22Rv1 (cell line): ENCODE measurements around the gene KCNJ18.
"Not testable (repeated sequence)": the region's sequence is repeated elsewhere in the genome, so short reads cannot be mapped to it uniquely, and the experiment has no call there.

Experiments used
- H3K27ac ChIP-seq: fragments of 450-650 bp; 2 replicates; pipeline ENCODE4 v1.5.1; 2017
- ZFX ChIP-seq: fragments of 450-650 bp; IDR thresholded peaks from 2 replicates; pipeline ENCODE4 v1.6.1; 2017; ENCODE audit warnings: antibody characterized with exemption, borderline replicate concordance
- TF ChIP-seq, protein P1 (sequence below): fragments of 450-650 bp; IDR thresholded peaks from 2 replicates; pipeline ENCODE4 v1.5.1; 2017; ENCODE audit warnings: mild to moderate bottlenecking

KCNJ18 gene

GRCh38 chr17:21742326-21742725, 50.0 kb downstream of the KCNJ18 start:
- no peak for TF ChIP-seq ZFX
- TF ChIP-seq, protein P1, sequence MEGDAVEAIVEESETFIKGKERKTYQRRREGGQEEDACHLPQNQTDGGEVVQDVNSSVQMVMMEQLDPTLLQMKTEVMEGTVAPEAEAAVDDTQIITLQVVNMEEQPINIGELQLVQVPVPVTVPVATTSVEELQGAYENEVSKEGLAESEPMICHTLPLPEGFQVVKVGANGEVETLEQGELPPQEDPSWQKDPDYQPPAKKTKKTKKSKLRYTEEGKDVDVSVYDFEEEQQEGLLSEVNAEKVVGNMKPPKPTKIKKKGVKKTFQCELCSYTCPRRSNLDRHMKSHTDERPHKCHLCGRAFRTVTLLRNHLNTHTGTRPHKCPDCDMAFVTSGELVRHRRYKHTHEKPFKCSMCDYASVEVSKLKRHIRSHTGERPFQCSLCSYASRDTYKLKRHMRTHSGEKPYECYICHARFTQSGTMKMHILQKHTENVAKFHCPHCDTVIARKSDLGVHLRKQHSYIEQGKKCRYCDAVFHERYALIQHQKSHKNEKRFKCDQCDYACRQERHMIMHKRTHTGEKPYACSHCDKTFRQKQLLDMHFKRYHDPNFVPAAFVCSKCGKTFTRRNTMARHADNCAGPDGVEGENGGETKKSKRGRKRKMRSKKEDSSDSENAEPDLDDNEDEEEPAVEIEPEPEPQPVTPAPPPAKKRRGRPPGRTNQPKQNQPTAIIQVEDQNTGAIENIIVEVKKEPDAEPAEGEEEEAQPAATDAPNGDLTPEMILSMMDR, result no peak
- H3K27ac ChIP-seq, result no peak overlapping the region

DNA sequence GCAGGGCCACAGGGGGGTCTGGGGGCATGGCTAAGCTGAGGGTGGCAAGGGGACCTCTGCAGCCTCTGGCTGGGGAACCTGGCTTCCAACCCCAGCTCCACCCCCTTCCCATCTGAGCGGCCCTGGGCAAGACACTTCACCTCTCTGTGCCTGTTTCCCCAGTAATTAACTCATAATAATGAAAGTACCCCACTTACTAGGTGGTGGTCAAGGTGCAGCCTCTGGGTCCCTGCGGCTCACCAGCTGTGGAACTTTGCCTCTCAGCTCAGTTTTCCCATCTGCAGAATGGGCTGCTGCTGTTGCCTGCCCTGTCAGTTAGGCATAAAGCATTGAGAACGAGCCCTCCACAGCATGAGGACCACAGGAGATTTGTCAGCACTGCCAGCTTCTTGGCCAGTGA, 51.8 kb downstream of the KCNJ18 start:
- H3K27ac ChIP-seq, result not testable (repeated sequence)

DNA sequence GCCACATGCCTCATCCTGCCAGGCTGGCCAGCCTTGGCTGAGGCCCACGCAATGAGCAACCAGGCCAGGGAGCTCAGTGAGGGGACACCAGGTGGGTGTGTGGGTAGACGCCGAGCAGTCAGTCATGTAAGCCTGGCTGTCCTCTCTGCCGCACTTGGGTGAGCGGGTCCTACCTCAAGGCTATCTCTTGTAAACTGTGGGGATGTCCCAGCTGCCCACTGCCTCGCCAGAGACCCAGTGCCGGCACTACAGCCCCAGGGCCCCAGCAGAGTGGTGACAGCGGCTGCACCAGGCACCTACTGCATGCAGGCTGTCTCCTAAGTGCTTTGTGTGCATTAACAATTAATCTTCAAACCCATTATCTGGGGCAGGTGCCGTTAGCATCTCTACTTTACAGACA, 52.3 kb downstream of the KCNJ18 start:
- not testable (repeated sequence) for H3K27ac ChIP-seq

DNA sequence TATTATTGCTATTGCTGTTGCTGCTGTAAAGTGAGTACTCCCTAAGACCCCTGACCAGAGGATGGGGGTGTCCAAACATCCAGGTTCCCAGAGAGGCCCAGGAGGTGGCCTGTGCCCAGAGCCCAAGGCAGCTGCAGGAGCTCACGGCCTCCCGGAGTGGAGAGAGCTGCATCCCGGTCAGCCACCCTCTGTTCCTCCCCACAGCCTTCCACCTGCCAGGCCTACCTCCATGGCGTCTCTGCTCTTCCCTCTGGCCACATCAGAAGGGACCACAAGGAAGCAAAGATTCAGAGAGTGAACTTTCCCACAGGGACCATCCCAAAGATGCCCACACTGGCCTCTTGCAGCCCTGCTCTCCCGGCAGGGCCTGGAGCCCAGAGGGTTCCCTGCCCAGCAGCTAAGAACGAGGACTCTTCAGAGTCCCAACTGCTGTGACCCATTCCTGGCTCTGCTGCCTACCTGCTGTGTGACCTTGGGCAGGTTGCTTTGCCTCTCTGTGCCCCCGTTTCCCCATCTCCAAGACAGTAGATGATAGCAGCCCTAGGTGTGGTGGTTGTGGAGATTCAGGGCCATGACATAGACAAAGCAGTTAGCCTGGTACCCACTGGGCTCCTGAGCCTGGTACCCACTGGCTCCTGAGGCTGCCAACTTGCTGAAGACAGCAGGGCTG, 53.2 kb downstream of the KCNJ18 start:
- not testable (repeated sequence) for H3K27ac ChIP-seq

DNA sequence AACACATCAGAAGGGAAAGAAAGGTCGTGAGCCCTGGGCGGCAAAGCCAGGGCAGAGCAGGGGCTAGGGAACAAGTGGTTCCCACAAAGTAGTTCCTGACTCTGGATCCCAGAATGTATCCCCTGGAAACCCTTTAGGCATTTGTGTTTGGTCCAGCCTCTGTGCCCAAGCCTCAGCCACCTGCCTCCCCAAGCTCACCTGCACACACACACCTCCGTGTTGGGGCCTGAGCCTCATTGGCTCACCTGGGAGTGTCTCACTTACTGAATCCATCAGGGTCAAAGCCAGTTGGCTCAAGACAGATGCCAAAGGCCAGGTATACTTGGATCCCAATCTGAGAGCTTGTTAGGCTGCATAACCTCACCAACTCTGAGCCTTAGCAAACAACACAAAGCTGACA, 54.1 kb downstream of the KCNJ18 start:
- H3K27ac ChIP-seq, result not testable (repeated sequence)

DNA sequence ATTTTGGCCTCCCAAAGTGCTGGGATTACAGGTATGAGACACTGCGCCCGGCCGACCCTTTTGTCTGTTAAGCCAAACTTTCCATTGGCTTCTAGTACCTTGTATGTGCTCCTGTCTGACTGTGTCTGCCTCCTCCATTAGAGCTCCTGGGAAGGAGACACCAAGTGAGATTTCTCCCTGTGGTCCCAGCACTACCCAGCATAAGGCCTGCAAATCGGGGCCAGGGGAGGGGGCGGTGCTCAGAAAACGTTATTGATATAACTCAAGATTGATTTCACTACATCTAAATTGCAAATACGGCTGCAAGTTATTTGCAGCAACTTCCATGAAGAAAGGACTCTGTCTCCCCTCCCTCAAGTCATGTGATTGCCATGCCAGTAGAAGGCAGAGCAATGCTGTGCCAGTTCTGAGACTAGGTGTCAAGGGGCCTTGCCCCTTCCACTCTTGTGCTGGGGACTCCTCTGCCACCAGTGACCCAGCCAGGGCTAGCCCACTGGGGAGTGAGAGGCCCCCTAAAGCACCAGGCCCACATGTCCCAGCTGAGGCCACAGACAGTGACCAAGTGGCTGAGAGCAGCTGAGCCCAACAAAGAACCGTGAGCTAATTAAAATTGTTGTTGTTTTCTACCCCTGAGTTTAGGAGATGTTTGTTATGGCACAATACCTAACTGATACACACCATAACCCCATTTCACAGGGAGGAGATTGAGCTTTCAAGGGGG, 55.0 kb downstream of the KCNJ18 start:
- H3K27ac ChIP-seq, result not testable (repeated sequence)

DNA sequence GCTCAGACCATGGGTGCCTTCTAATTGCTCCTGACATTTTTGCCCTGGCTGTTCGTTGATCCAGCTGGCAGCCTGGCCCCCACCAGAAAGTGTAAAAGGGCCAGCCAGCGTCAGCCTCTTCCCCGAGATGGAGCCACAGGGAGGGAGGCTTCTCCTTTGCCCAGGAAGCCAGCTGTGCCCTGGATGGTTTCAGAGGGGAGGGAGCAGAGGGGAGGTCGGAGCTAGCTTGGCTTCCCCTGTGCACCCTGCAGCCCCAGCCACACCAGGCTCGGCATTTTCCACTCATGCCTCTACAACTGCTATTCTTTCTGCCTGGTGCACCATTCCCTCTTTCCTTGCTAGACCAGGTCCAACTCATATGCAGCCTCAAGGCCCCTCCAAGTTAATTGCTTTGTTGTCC, 56.4 kb downstream of the KCNJ18 start:
- H3K27ac ChIP-seq, result not testable (repeated sequence)

DNA sequence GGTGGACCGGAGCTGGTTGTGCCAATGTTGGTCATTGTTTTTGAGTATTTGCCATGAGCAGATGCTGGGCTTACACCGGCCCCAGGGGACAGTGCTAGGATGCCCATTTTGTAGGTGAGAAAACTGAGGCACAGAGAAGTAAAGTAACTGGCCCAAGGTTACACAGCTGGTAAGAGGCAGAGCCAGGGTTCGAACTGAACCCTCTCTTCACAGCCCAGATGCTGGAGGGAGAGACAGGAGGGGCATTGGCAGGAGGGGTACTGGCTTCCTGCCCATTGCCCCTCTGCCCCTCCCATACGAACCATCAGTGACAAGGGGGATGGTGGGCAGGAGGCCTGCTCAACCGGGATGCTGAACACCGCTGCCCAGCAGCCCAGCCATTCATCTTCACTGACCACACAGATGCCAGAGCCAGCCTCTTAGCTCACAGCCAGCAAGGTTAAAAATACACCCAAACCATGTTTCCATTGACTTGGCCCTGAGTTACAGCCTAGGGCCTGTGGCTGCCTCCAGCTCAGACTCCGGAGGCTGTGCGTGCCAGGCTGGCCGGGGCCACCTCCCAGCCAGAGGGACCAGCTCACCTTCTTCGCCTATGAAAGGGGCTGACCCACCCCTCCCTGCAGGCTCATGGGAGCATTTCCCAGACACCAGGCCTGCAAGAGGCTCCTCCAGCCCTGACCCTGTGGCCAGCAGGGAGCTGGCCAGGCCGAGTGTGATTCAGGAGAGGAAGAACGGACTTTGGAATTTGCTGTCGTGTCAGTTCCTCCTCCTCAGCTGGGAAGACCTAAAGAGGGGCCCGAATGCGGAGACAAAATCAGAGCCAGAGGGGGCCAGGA, 57.6 kb downstream of the KCNJ18 start:
- H3K27ac ChIP-seq, result not testable (repeated sequence)

GRCh38 chr17:21751111-21751510, 58.8 kb downstream of the KCNJ18 start:
- not testable (repeated sequence) for H3K27ac ChIP-seq
